ENCODE data around the gene ZBTB48.

Gene ZBTB48

GRCh38 chr1:6579374-6580118 lies at the start of gene ZBTB48:
Gene ZBTB48 (plus strand): TSS chr1:6579994. CDS start chr1:6580610, 616 bp downstream.
- H3K4me3 ChIP-seq (ENCODE audit: low read length): peak within 1 kb of the TSS; percentile 69
- peak; percentile 84 for DNase-seq (ENCODE audit: low read depth)
- TF ChIP-seq CTCF (conservative IDR thresholded peaks at IDR 0.05; ENCODE audit: low read depth, low read length): no peak

- no peak for DNase-seq (ENCODE audit: low read depth)
- H3K4me3 ChIP-seq (ENCODE audit: low read length): no peak overlapping the region
- no peak for TF ChIP-seq CTCF (conservative IDR thresholded peaks at IDR 0.05; ENCODE audit: low read depth, low read length)
Observed at GRCh38 chr1:6530504-6531160, 49.2 kb upstream of the ZBTB48 start.

- no peak for TF ChIP-seq CTCF (conservative IDR thresholded peaks at IDR 0.05; ENCODE audit: low read depth, low read length)
- DNase-seq (ENCODE audit: low read depth): no peak
- H3K4me3 ChIP-seq (ENCODE audit: low read length): no peak overlapping the region
Observed at GRCh38 chr1:6531996-6532395, 47.8 kb upstream of the ZBTB48 start.

GRCh38 chr1:6534248-6534822 lies 45.5 kb upstream of the ZBTB48 start:
- no peak for DNase-seq (ENCODE audit: low read depth)

GRCh38 chr1:6535214-6535613 lies 44.6 kb upstream of the ZBTB48 start:
- TF ChIP-seq CTCF (conservative IDR thresholded peaks at IDR 0.05; ENCODE audit: low read depth, low read length): no peak
- no peak for DNase-seq (ENCODE audit: low read depth)
- H3K4me3 ChIP-seq (ENCODE audit: low read length): no peak overlapping the region

More at GRCh38 chr1:6534248-6534822, 45.5 kb upstream of the ZBTB48 start:
- no peak overlapping the region for H3K4me3 ChIP-seq (ENCODE audit: low read length)
- no peak for TF ChIP-seq CTCF (conservative IDR thresholded peaks at IDR 0.05; ENCODE audit: low read depth, low read length)

- TF ChIP-seq CTCF (conservative IDR thresholded peaks at IDR 0.05; ENCODE audit: low read depth, low read length): no peak
- DNase-seq (ENCODE audit: low read depth): no peak
Observed at GRCh38 chr1:6536291-6536690, 43.5 kb upstream of the ZBTB48 start.

More at GRCh38 chr1:6536291-6536690, 43.5 kb upstream of the ZBTB48 start:
- H3K4me3 ChIP-seq (ENCODE audit: low read length): no peak overlapping the region

Measured in retinal pigment epithelial cell (primary cell).